Heart right ventricle (tissue), 16 donors: ENCODE measurements around the gene ULK4. TPM values are rescaled to one million over a fixed set of nuclear protein-coding genes. Genes with fewer than 3 reads are reported as not detected.

ENCODE experiments used
- ATAC-seq, 8 donors: fragments of 200-7000 bp; cut with Tn5 transposase; one replicate each; pipeline ENCODE4 v1.9.1; 2020; ENCODE audit warnings: mild to moderate bottlenecking in 8 of 8, moderate library complexity in 8 of 8, moderate number of reproducible peaks in 1 of 8
- DNase-seq, 2 donors: peaks; one replicate each; pipeline ENCODE4 v3.0.0-alpha.2; 2020
- H3K27ac ChIP-seq, 10 donors: fragments of 200-600 bp; sonication (generic) in 2 of 10; one replicate each; pipeline versions ENCODE4 v1.5.0 to v1.8.0; 2020 to 2022; ENCODE audit warnings: mild to moderate bottlenecking in 3 of 10
- H3K27me3 ChIP-seq, 7 donors: fragments of 200-600 bp; one replicate each; pipeline ENCODE4 v1.8.0; 2021 to 2022; ENCODE audit warnings: mild to moderate bottlenecking in 2 of 7
- H3K36me3 ChIP-seq, 9 donors: fragments of 200-600 bp; sonication (generic) in 1 of 9; one replicate each; pipeline versions ENCODE4 v1.5.0 to v1.8.0; 2020 to 2022; ENCODE audit warnings: mild to moderate bottlenecking in 2 of 9
- H3K4me1 ChIP-seq, 9 donors: fragments of 200-600 bp; sonication (generic) in 1 of 9; one replicate each; pipeline versions ENCODE4 v1.5.0 to v1.8.0; 2020 to 2022; ENCODE audit warnings: mild to moderate bottlenecking in 4 of 9
- H3K4me3 ChIP-seq, 10 donors: fragments of 200-600 bp; sonication (generic) in 2 of 10; one replicate each; pipeline versions ENCODE4 v1.5.0 to v1.8.0; 2020 to 2022; ENCODE audit warnings: mild to moderate bottlenecking in 7 of 10, moderate library complexity in 2 of 10
- H3K9me3 ChIP-seq, 11 donors: fragments of 200-600 bp in 10 of 11; sonication (generic) in 2 of 11; one replicate each; pipeline versions ENCODE4 v1.5.0 to v1.8.0; 2013 to 2022; ENCODE audit warnings: mild to moderate bottlenecking in 2 of 11, control low read depth in 1 of 11, moderate library complexity in 1 of 11
- CTCF ChIP-seq, 9 donors: fragments of 200-600 bp; sonication (generic) in 2 of 9; IDR thresholded peaks; one replicate each; pipeline versions ENCODE4 v1.5.0 to v1.8.0; 2021 to 2022; ENCODE audit warnings: antibody characterized with exemption in 9 of 9, mild to moderate bottlenecking in 5 of 9, moderate library complexity in 1 of 9
- WGBS, 2 donors: extraction: QIAGEN DNeasy Blood & Tissue Kit; methylation state at CpG; one replicate each; pipeline ENCODE4 v1.1.7; 2013; ENCODE audit warnings: inconsistent platforms in 1 of 2; 5-methylcytosine and 5-hydroxymethylcytosine counted together
- intact Hi-C, 10 donors: fragments of 100-400 bp; cut with DNase I; formaldehyde crosslinking; loops; one replicate each; pipeline versions ENCODE4 v1.11.1 to v1.14.2; 2022
- polyA plus RNA-seq, 2 donors: library from polyadenylated mRNA; stranded (reverse); fragments of 200-250 nt; gene quantifications; one replicate each; pipeline ENCODE4 v1.2.3, GENCODE V29; 2013
- total RNA-seq, 10 donors: library from RNA; stranded (reverse); fragmentation: NEBNext Ultra II Directional in 3 of 10; extraction: Animal tissue kit (Norgen Biotek cat#: 25700) in 3 of 10; gene quantifications; one replicate each; pipeline versions ENCODE4 v1.2.1 to v1.2.4, GENCODE V29; 2021 to 2023
- donor health status: Arrhythmogenic right ventricular cardiomyopathy.
- donor health status: ischemic (EF 13 %, LVEDD 7.1; RV severe dilation, severe dysfunction).
- donor health status: healthy with polysubstance abuse.
- donor health status: DM: no; HTN: yes; CAD: no.
- donor health status: DM: no; HTN: no; CAD: no.
- donor health status: ischemic (EF 25% LVEDD 6.9; RV normal size, moderate dysfunction).
- donor health status: ischemic (EF 25% LVEDD 5.7; RV mildly dilated, moderate dysfunction).
- donor health status: healthy.
- donor health status: DM: yes; HTN: yes; CAD: no.
- donor health status: Ischemic cardiomyopathy.
- donor health status: ischemic (EF 35%, LVEDD 5.7; RV mildly dilated, moderate dysfunction).
- donor health status: nonischemic (EF 11% LVEDD 7.7; RV severe dilation, severe dysfunction).
- donor health status: DM: yes; HTN: yes; CAD: no.
- donor health status: PGD.
- donor health status: ischemic (EF 29% LVEDD 5.4; RV normal size, mild dysfunction).
- donor health status: nonischemic (EF 23%, LVEDD 6.1; RV moderate dilation, normal function).

The ULK4 gene
- total and polyA plus RNA-seq, 12 donors, result 1.4 to 11.4 (median 2.6) TPM

- H3K27me3 ChIP-seq, result no peaks in the 10 kb centered on the region
- H3K9me3 ChIP-seq, result peaks cover 0 to 4% (median 0%) of the 10 kb centered on the region in 11 donors
- no peaks in the 10 kb centered on the region for H3K36me3 ChIP-seq
- no peak for TF ChIP-seq CTCF (IDR thresholded peaks at IDR 0.05)
- H3K4me1 ChIP-seq, result no peaks in the 10 kb centered on the region
- no peak for DNase-seq
- H3K27ac ChIP-seq, result no peak overlapping the region
- H3K4me3 ChIP-seq, result no peak overlapping the region
- intact Hi-C loops, result no loop called here
- ATAC-seq, result no peak
These were observed 219.8 kb downstream of the ULK4 start for GRCh38 chr3:41742121-41742520.

GRCh38 chr3:41740374-41740886 lies 221.5 kb downstream of the ULK4 start:
- Histone ChIP-seq H3K27me3 (no peaks in the 10 kb centered on the region), H3K4me3 (no peak overlapping the region), H3K36me3 (no peaks in the 10 kb centered on the region), H3K9me3 (peaks cover 0 to 9% (median 0%) of the 10 kb centered on the region in 11 donors), H3K27ac (no peak overlapping the region), H3K4me1 (no peaks in the 10 kb centered on the region)
- no peak for ATAC-seq
- TF ChIP-seq CTCF (IDR thresholded peaks at IDR 0.05), result no peak
- 92 to 96% methylated on average over 3 of the region's 3 CpGs for WGBS, 2 donors
- no peak for DNase-seq
- intact Hi-C loops, result no loop called here

- Histone ChIP-seq H3K9me3 (peaks cover 0 to 17% (median 0%) of the 10 kb centered on the region in 11 donors), H3K36me3 (no peaks in the 10 kb centered on the region), H3K27me3 (no peaks in the 10 kb centered on the region), H3K4me1 (no peaks in the 10 kb centered on the region), H3K27ac (no peak overlapping the region), H3K4me3 (no peak overlapping the region)
- no peak for TF ChIP-seq CTCF (IDR thresholded peaks at IDR 0.05)
- 98% methylated on average over 3 of the region's 3 CpGs for WGBS, 2 donors
- DNase-seq, result no peak
- intact Hi-C loops, result no loop called here
- ATAC-seq, result no peak
These were observed 235.0 kb downstream of the ULK4 start for GRCh38 chr3:41726891-41727290.

- Histone ChIP-seq H3K4me3 (no peak overlapping the region), H3K36me3 (no peaks in the 10 kb centered on the region), H3K27ac (no peak overlapping the region), H3K27me3 (no peaks in the 10 kb centered on the region), H3K4me1 (peaks cover 0 to 6% (median 0%) of the 10 kb centered on the region in 9 donors), H3K9me3 (no peaks in the 10 kb centered on the region)
- ATAC-seq (no peak), DNase-seq (no peak)
- intact Hi-C loops, result loop anchor here in 5 of 10 donors (5.0 to 10.0 kb wide), 2 partner anchors 1133 to 1135 kb away; no protein-coding TSS in a partner anchor
- no peak for TF ChIP-seq CTCF (IDR thresholded peaks at IDR 0.05)
- WGBS, 2 donors, result 77 to 79% methylated on average over 6 of the region's 6 CpGs
These were observed 244.3 kb downstream of the ULK4 start for GRCh38 chr3:41717641-41718040.
